H1 (cell line): ENCODE results near the gene ZNF8. TPM values are rescaled to one million over a fixed set of nuclear protein-coding genes. Genes with fewer than 3 reads are reported as not detected.

Experiments
- CTCF ChIA-PET: fragments of 300-600 bp; sonication (Branson Sonifier 250); formaldehyde crosslinking; loops from one replicate; lab custom pipeline; 2021; ENCODE audit not compliant: partially characterized antibody; lab: Charles Lee
- POLR2A ChIA-PET: fragments of 300-600 bp; sonication (Branson Sonifier 250); formaldehyde crosslinking; loops from one replicate; lab custom pipeline; 2021; ENCODE audit warnings: inconsistent platforms; ENCODE audit not compliant: partially characterized antibody; lab: Charles Lee
- DNase-seq, 2 experiments: peaks; one replicate each; pipeline versions ENCODE4 v3.0.0 to v3.0.0-alpha.2; 2010 to 2022; ENCODE audit warnings: low spot score in 2 of 2, low read depth in 1 of 2, mixed read lengths in 1 of 2
- FAIRE-seq: peaks from 2 replicates; lab custom pipeline; 2011; peaks lifted over from hg19 to GRCh38; lab: Jason Lieb, UNC
- H2AFZ ChIP-seq: 2 replicates; pipeline ENCODE4 v1.8.1; 2012; ENCODE audit warnings: low read length, inconsistent platforms
- H2AK5ac ChIP-seq: 2 replicates; pipeline ENCODE4 v1.6.1; 2013; ENCODE audit warnings: low read depth, low read length
- H2BK120ac ChIP-seq: replicated peaks from 2 replicates; pipeline ENCODE3; 2013; ENCODE audit warnings: low read depth, low read length, inconsistent platforms
- H2BK12ac ChIP-seq: 2 replicates; pipeline ENCODE4 v1.6.1; 2013; ENCODE audit warnings: low read depth, low read length
- H2BK15ac ChIP-seq: 2 replicates; pipeline ENCODE4 v1.6.1; 2013; ENCODE audit warnings: low read length
- H2BK20ac ChIP-seq: 2 replicates; pipeline ENCODE4 v1.6.1; 2013; ENCODE audit warnings: low read length
- H2BK5ac ChIP-seq: 2 replicates; pipeline ENCODE4 v1.6.1; 2013; ENCODE audit warnings: low read depth, low read length
- H3K14ac ChIP-seq: 2 replicates; pipeline ENCODE4 v1.6.1; 2013; ENCODE audit warnings: inconsistent platforms; ENCODE audit not compliant: insufficient read length
- H3K18ac ChIP-seq: 2 replicates; pipeline ENCODE4 v1.6.1; 2013; ENCODE audit warnings: low read length; ENCODE audit errors: extremely low read depth
- H3K23ac ChIP-seq: 2 replicates; pipeline ENCODE4 v1.6.1; 2013; ENCODE audit warnings: inconsistent platforms; ENCODE audit not compliant: insufficient read length
- H3K23me2 ChIP-seq: 2 replicates; pipeline ENCODE4 v1.6.1; 2013; ENCODE audit warnings: low read depth, low read length
- H3K27ac ChIP-seq: 2 replicates; pipeline ENCODE4 v1.6.1; 2011; ENCODE audit warnings: low read depth, low read length, inconsistent platforms
- H3K27me3 ChIP-seq, 4 experiments: replicated peaks in 1 of 4; 1 replicate in 1 of 4; 2 replicates in 3 of 4; pipeline versions ENCODE4 v1.6.1 to v1.8.1; 2011 to 2013; ENCODE audit warnings: low read length in 3 of 4, mild to moderate bottlenecking in 3 of 4, inconsistent platforms in 2 of 4, mixed read lengths in 2 of 4, moderate library complexity in 1 of 4; ENCODE audit not compliant: control insufficient read depth in 3 of 4, insufficient read depth in 3 of 4; ENCODE audit errors: extremely low read depth in 1 of 4
- H3K36me3 ChIP-seq, 4 experiments: 2 replicates each; pipeline versions ENCODE4 v1.6.1 to v1.8.1; 2011 to 2013; ENCODE audit warnings: mild to moderate bottlenecking in 4 of 4, low read length in 3 of 4, moderate library complexity in 2 of 4, control low read depth in 1 of 4, inconsistent platforms in 1 of 4; ENCODE audit not compliant: insufficient read depth in 4 of 4, control insufficient read depth in 2 of 4
- H3K4ac ChIP-seq: replicated peaks from 2 replicates; pipeline ENCODE3; 2013; ENCODE audit warnings: low read length, low read depth, mixed read lengths, inconsistent platforms; ENCODE audit not compliant: insufficient read length
- H3K4me1 ChIP-seq, 4 experiments: replicated peaks in 1 of 4; 1 replicate in 1 of 4; 2 replicates in 3 of 4; pipeline versions ENCODE4 v1.6.1 to v1.8.1; 2011 to 2013; ENCODE audit warnings: low read length in 3 of 4, inconsistent platforms in 2 of 4, mixed read lengths in 1 of 4; ENCODE audit not compliant: insufficient read depth in 4 of 4, control insufficient read depth in 3 of 4
- H3K4me2 ChIP-seq, 2 experiments: 2 replicates each; pipeline versions ENCODE4 v1.6.1 to v1.8.1; 2011 to 2013; ENCODE audit warnings: low read depth in 2 of 2, low read length in 2 of 2, control low read depth in 1 of 2, inconsistent platforms in 1 of 2, mild to moderate bottlenecking in 1 of 2; ENCODE audit not compliant: insufficient read depth in 1 of 2
- H3K4me3 ChIP-seq, 4 experiments: fragments of 200-600, 300-600 bp in 1 of 4; sonication (generic), shearing (Covaris generic), sonication (Bioruptor Twin) in 1 of 4; 2 replicates each; pipeline versions ENCODE4 v1.5.1 to v1.8.1; 2011 to 2016; ENCODE audit warnings: low read length in 4 of 4, low read depth in 3 of 4, control low read depth in 2 of 4, inconsistent platforms in 2 of 4, mild to moderate bottlenecking in 2 of 4, mixed read lengths in 1 of 4, moderate library complexity in 1 of 4; ENCODE audit not compliant: insufficient read depth in 2 of 4; ENCODE audit errors: extremely low read depth in 1 of 4
- H3K56ac ChIP-seq: replicated peaks from 2 replicates; pipeline ENCODE3; 2013; ENCODE audit warnings: low read depth, mild to moderate bottlenecking, mixed read lengths, low read length, inconsistent platforms; ENCODE audit not compliant: insufficient read length
- H3K79me1 ChIP-seq: 2 replicates; pipeline ENCODE4 v1.6.1; 2013; ENCODE audit warnings: low read depth, low read length, control low read depth
- H3K79me2 ChIP-seq, 2 experiments: 2 replicates each; pipeline versions ENCODE4 v1.6.1 to v1.8.1; 2012 to 2013; ENCODE audit warnings: low read length in 2 of 2, mild to moderate bottlenecking in 2 of 2, inconsistent platforms in 1 of 2; ENCODE audit not compliant: insufficient read depth in 2 of 2, control insufficient read depth in 1 of 2
- H3K9ac ChIP-seq, 4 experiments: replicated peaks in 1 of 4; 1 replicate in 1 of 4; 2 replicates in 3 of 4; pipeline versions ENCODE4 v1.6.1 to v1.8.1; 2011 to 2013; ENCODE audit warnings: low read depth in 3 of 4, low read length in 3 of 4, control low read depth in 2 of 4, mild to moderate bottlenecking in 2 of 4, moderate library complexity in 2 of 4, inconsistent platforms in 1 of 4; ENCODE audit errors: extremely low read depth in 1 of 4
- H3K9me3 ChIP-seq, 2 experiments: 2 replicates each; pipeline versions ENCODE4 v1.6.1 to v1.8.1; 2012 to 2013; ENCODE audit warnings: mild to moderate bottlenecking in 2 of 2, moderate library complexity in 2 of 2, control low read depth in 1 of 2, inconsistent platforms in 1 of 2, low read depth in 1 of 2, low read length in 1 of 2, mixed read lengths in 1 of 2; ENCODE audit not compliant: insufficient read depth in 2 of 2
- H4K20me1 ChIP-seq, 2 experiments: replicated peaks in 1 of 2; 2 replicates each; pipeline versions ENCODE3 to v1.8.1; 2011 to 2013; ENCODE audit warnings: inconsistent platforms in 2 of 2, low read length in 2 of 2, mild to moderate bottlenecking in 1 of 2; ENCODE audit not compliant: insufficient read depth in 2 of 2, control insufficient read depth in 1 of 2
- H4K5ac ChIP-seq: 2 replicates; pipeline ENCODE4 v1.6.1; 2013; ENCODE audit warnings: low read length, low read depth, mixed read lengths, inconsistent platforms; ENCODE audit not compliant: insufficient read length
- H4K8ac ChIP-seq: 2 replicates; pipeline ENCODE4 v1.8.0; 2013; ENCODE audit warnings: mild to moderate bottlenecking, moderate library complexity, low read length, inconsistent platforms; ENCODE audit not compliant: insufficient read depth; ENCODE audit errors: extremely low read depth
- H4K91ac ChIP-seq: replicated peaks from 2 replicates; pipeline ENCODE3; 2013; ENCODE audit warnings: low read length, mixed read lengths, inconsistent platforms; ENCODE audit not compliant: insufficient read length
- ASH2L ChIP-seq: fragments of 200-600, 300-600 bp; sonication (generic); IDR thresholded peaks from one replicate; pipeline ENCODE4 v1.7.1; 2017; ENCODE audit warnings: low read length
- CEBPB ChIP-seq: IDR thresholded peaks from 2 replicates; pipeline ENCODE4 v1.6.1; 2012; ENCODE audit warnings: low read depth, low read length
- CHD1 ChIP-seq: IDR thresholded peaks from 2 replicates; pipeline ENCODE4 v1.6.1; 2012; ENCODE audit warnings: low read depth, low read length, improper control_type of control experiment
- JUN ChIP-seq: IDR thresholded peaks from 2 replicates; pipeline ENCODE4 v1.6.1; 2011; ENCODE audit warnings: low read depth, mild to moderate bottlenecking, improper control_type of control experiment, low read length
- PHF8 ChIP-seq: fragments of 200-600 bp; sonication (generic); conservative IDR thresholded peaks from 2 replicates; pipeline ENCODE4 v1.7.1; 2012; ENCODE audit warnings: low read depth, mild to moderate bottlenecking, inconsistent platforms, low read length, moderate library complexity
- POLR2A ChIP-seq, 2 experiments: IDR thresholded peaks; 1 replicate in 1 of 2; 2 replicates in 1 of 2; pipeline ENCODE4 v1.6.1; 2011; ENCODE audit warnings: low read depth in 2 of 2, low read length in 2 of 2, mild to moderate bottlenecking in 2 of 2; ENCODE audit errors: control extremely low read depth in 1 of 2
- RNF2 ChIP-seq: fragments of 200-900, 300-1000 bp; sonication (generic); IDR thresholded peaks from 2 replicates; pipeline ENCODE4 v1.7.1; 2016; ENCODE audit warnings: borderline replicate concordance, low read depth, mild to moderate bottlenecking, antibody characterized with exemption, low read length; ENCODE audit not compliant: poor library complexity, severe bottlenecking; ENCODE audit errors: missing control alignments
- SIX5 ChIP-seq: IDR thresholded peaks from 2 replicates; pipeline ENCODE4 v1.6.1; 2011; ENCODE audit warnings: mild to moderate bottlenecking, low read depth, low read length
- SRF ChIP-seq: IDR thresholded peaks from 2 replicates; pipeline ENCODE4 v1.6.1; 2011; ENCODE audit warnings: mild to moderate bottlenecking, low read depth, low read length, moderate library complexity
- ZNF274 ChIP-seq: IDR thresholded peaks from 2 replicates; pipeline ENCODE4 v1.7.0; 2012; ENCODE audit warnings: low read length, borderline replicate concordance; ENCODE audit errors: extremely low read depth
- WGBS, 2 experiments: shearing (Covaris generic) in 1 of 2; methylation state at CpG; one replicate each; pipeline versions ENCODE4 v1.1.6 to v1.1.7; 2013 to 2015; ENCODE audit warnings: low lambda C conversion rate in 2 of 2, mixed read lengths in 2 of 2, inconsistent platforms in 1 of 2, low coverage in 1 of 2, missing lambda C conversion rate in 1 of 2; ENCODE audit not compliant: insufficient replicate concordance in 2 of 2, insufficient coverage in 1 of 2, insufficient read length in 1 of 2; ENCODE audit errors: extremely low coverage in 1 of 2, missing lambda C conversion rate in 1 of 2; 5-methylcytosine and 5-hydroxymethylcytosine counted together
- polyA plus RNA-seq, 7 experiments: library from polyadenylated mRNA; depleted of rRNA in 3 of 7; stranded (reverse) in 5 of 7; unstranded in 2 of 7; fragments of >200 nt in 5 of 7; fragments of 200-250 nt in 2 of 7; gene quantifications; 1 replicate in 5 of 7; 2 replicates in 1 of 7; 4 replicates in 1 of 7; pipeline versions ENCODE4 v1.2.1 to v1.2.3, GENCODE V29; 2011 to 2013; ENCODE audit warnings: missing spikeins in 2 of 7, mixed read lengths in 2 of 7
- total RNA-seq: library from RNA; stranded (reverse); fragmentation: NEBNext Ultra II Directional; extraction: Animal tissue kit (Norgen Biotek cat#: 25700); gene quantifications from 2 replicates; pipeline ENCODE4 v1.2.1, GENCODE V29; 2021
- TF ChIP-seq, protein P1 (sequence below): IDR thresholded peaks from 2 replicates; pipeline ENCODE4 v1.6.1; 2012; ENCODE audit warnings: inconsistent platforms

Gene ZNF8
- total and polyA plus RNA-seq, 2 of the 8 experiments (the other 6 are each of a cell fraction or from before 2014, with no cell fraction given): 9.2 to 21.5 TPM

DNA sequence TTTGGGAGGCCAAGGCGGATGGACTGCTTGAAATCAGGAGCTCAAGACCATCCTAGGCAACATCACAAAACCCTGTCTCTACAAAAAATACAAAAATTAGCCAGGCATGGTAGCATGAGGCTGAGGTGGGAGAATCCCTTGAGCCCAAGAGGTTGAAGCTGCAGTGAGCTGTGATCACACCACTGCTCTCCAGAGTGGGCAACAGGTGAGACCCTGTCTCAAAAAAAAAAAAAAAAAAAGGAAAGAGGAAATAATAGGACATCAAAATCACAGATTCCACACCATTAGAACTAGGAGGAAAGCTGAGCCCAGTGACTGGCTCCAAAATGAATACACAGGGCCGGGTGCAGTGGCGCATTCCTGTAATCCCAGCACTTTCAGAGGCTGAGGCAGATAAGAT lies 3.2 kb upstream of the ZNF8 start:
- POLR2A ChIA-PET: interaction anchor here (0.7 to 9.4 kb wide), 12 partner anchors 10 to 127 kb away, joined by 3 to 83 read pairs (median 4); partner anchors contain the start of gene ZNF544
- no peak for TF ChIP-seq ZNF274
- TF ChIP-seq CHD1: no peak
- TF ChIP-seq ASH2L: no peak
- no peak for TF ChIP-seq SIX5
- TF ChIP-seq PHF8: no peak
- no peak for TF ChIP-seq POLR2A (IDR thresholded peaks at IDR 0.05; ENCODE audit: control extremely low read depth in 1 of 2, low read depth in 2 of 2, low read length in 2 of 2)
- TF ChIP-seq, protein P1, sequence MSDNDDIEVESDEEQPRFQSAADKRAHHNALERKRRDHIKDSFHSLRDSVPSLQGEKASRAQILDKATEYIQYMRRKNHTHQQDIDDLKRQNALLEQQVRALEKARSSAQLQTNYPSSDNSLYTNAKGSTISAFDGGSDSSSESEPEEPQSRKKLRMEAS: no peak
- no peak for TF ChIP-seq RNF2
- TF ChIP-seq CEBPB: no peak
- no peak for TF ChIP-seq SRF
- TF ChIP-seq JUN: no peak
- Histone ChIP-seq H3K4ac (no peak overlapping the region), H2BK120ac (no peak overlapping the region), H3K36me3 (peaks cover 0 to 13% (median 5%) of the 10 kb centered on the region in 4 experiments; a peak in 3 of 8 replicates), H2BK20ac (no peak overlapping the region), H3K27me3 (no peaks in the 10 kb centered on the region), H2BK5ac (no peak overlapping the region), H3K18ac (no peak overlapping the region), H2AK5ac (no peak overlapping the region), H4K91ac (no peak overlapping the region), H3K27ac (no peak overlapping the region), H3K4me3 (no peak overlapping the region), H3K4me2 (no peak overlapping the region), H3K23me2 (peaks cover 4% of the 10 kb centered on the region), H3K79me2 (peaks cover 12 to 22% of the 10 kb centered on the region in 2 experiments), H3K9me3 (no peaks in the 10 kb centered on the region; a peak in 1 of 4 replicates), H3K14ac (no peak overlapping the region), H3K23ac (no peak overlapping the region), H2BK15ac (no peak overlapping the region), H4K8ac (no peak overlapping the region; the same call in 1 of the 2 replicates), H3K79me1 (peaks cover 14% of the 10 kb centered on the region), H4K20me1 (peaks cover 5 to 10% of the 10 kb centered on the region in 2 experiments), H3K9ac (no peak overlapping the region), H2AFZ (no peak overlapping the region), H2BK12ac (no peak overlapping the region), H3K4me1 (peaks cover 4 to 11% (median 6%) of the 10 kb centered on the region in 4 experiments; a peak in 6 of 7 replicates), H3K56ac (no peak overlapping the region), H4K5ac (no peak overlapping the region)
- CTCF ChIA-PET: interaction anchor here (0.6 to 1.6 kb wide), 4 partner anchors 14 to 1915 kb away, joined by 3 to 6 read pairs (median 4); partner anchors contain the start of gene ZNF544
- WGBS, 2 experiments: 89% methylated on average over 3 of the region's 3 CpGs; no CpG with 5 or more reads in 1 of the 2 experiments
- no peak for FAIRE-seq
- DNase-seq: no peak
